Mesodermal cell (in vitro differentiated cells): ENCODE measurements around the gene TRAPPC3L. TPM values are rescaled to one million over a fixed set of nuclear protein-coding genes. Genes with fewer than 3 reads are reported as not detected.

Experiments
- H3K27ac ChIP-seq: 2 replicates; pipeline ENCODE4 v1.7.0; 2013; ENCODE audit warnings: mild to moderate bottlenecking, low read depth, low read length, moderate library complexity; ENCODE audit not compliant: severe bottlenecking
- H3K36me3 ChIP-seq: 2 replicates; pipeline ENCODE4 v1.7.1; 2013; ENCODE audit warnings: mild to moderate bottlenecking, low read length, moderate library complexity; ENCODE audit not compliant: control insufficient read depth, insufficient read depth
- H3K4me1 ChIP-seq: one replicate; pipeline ENCODE4 v1.7.1; 2013; ENCODE audit warnings: mild to moderate bottlenecking, low read length; ENCODE audit not compliant: insufficient read depth, control insufficient read depth, poor library complexity, severe bottlenecking
- H3K4me3 ChIP-seq: 2 replicates; pipeline ENCODE4 v1.7.0; 2013; ENCODE audit warnings: low read length, control low read depth, mild to moderate bottlenecking; ENCODE audit not compliant: insufficient read depth, poor library complexity, severe bottlenecking; ENCODE audit errors: extremely low read depth
- H3K9me3 ChIP-seq: 2 replicates; pipeline ENCODE4 v1.7.1; 2013; ENCODE audit warnings: mild to moderate bottlenecking, low read length, moderate library complexity; ENCODE audit not compliant: control insufficient read depth
- WGBS, 2 experiments: methylation state at CpG; one replicate each; pipeline ENCODE4 v1.1.5; 2013; ENCODE audit warnings: missing lambda C conversion rate in 2 of 2; ENCODE audit not compliant: insufficient coverage in 2 of 2; 5-methylcytosine and 5-hydroxymethylcytosine counted together
- polyA plus RNA-seq, 2 experiments: library from polyadenylated mRNA; stranded (reverse); fragments of 50-300 nt; gene quantifications; one replicate each; pipeline ENCODE4 v1.2.3, GENCODE V29; 2013

TRAPPC3L gene
- polyA plus RNA-seq (2013, experiment 1 of 2), result not detected
- polyA plus RNA-seq (2013, experiment 2 of 2), result not detected

GRCh38 chr6:116545651-116546050 is at the start of gene TRAPPC3L:
TRAPPC3L (minus strand) TSS chr6:116545684; CDS start chr6:116545514, 170 bp downstream.
- Histone ChIP-seq H3K36me3 (no peaks in the 10 kb centered on the region), H3K4me3 (no peak within 1 kb of the TSS), H3K27ac (no peak within 1 kb of the TSS), H3K4me1 (no peaks in the 10 kb centered on the region), H3K9me3 (no peaks in the 10 kb centered on the region)
- WGBS, 2 experiments, result 86 to 100% methylated on average over 1 to 2 of the region's 4 CpGs

DNA sequence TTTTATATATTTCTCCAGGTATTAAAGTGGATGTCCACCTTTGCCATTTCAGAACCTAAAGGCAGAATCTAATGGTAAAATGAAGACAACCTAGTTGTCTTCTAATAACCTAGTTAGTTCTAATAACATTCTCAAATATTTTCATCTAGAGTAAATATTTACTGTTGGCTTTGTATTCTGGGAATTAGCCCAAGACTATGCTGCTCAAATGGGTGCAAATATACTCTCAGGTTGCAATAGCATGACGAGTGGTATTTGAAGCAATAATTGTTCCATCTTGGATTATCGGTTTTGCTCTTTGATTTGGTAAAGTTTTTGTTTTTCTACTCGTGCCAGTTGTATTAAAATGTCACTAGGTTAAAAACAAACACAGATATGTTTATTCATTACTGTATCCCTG is 49.8 kb upstream of the TRAPPC3L start:
- H3K4me3 ChIP-seq, result no peak overlapping the region
- H3K9me3 ChIP-seq, result no peaks in the 10 kb centered on the region
- no peak overlapping the region for H3K27ac ChIP-seq
- H3K4me1 ChIP-seq, result no peaks in the 10 kb centered on the region
- peaks cover 44% of the 10 kb centered on the region for H3K36me3 ChIP-seq
- WGBS, 2 experiments, result 100% methylated on average over 1 of the region's 3 CpGs

DNA sequence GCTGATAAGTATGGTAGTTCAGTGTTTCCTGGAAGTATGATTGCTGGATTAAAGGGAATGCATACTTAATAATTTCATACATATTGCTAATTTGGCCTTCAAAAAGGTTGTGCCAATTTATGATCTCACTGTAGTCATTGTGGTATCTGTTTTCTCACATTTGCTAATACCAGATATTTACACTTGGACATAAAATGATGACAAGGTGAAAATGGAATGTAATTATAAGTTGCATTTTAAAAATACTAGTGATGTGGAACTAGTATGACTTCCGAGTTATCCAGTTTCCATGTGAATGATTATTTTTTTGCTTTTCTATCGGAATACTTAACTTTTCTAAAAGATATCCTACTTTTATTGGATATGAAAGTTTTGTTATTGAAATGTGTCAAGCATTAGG is 41.3 kb upstream of the TRAPPC3L start:
- Histone ChIP-seq H3K4me1 (no peaks in the 10 kb centered on the region), H3K36me3 (peaks cover 48% of the 10 kb centered on the region), H3K27ac (no peak overlapping the region), H3K9me3 (no peaks in the 10 kb centered on the region), H3K4me3 (no peak overlapping the region)
- WGBS, 2 experiments, result no CpG with 5 or more reads among the region's 2 CpGs

GRCh38 chr6:116586276-116586675 is 40.8 kb upstream of the TRAPPC3L start:
- no peak overlapping the region for H3K27ac ChIP-seq
- H3K36me3 ChIP-seq, result peaks cover 43% of the 10 kb centered on the region
- H3K4me1 ChIP-seq, result no peaks in the 10 kb centered on the region
- no peak overlapping the region for H3K4me3 ChIP-seq
- no peaks in the 10 kb centered on the region for H3K9me3 ChIP-seq

- Histone ChIP-seq H3K4me1 (no peaks in the 10 kb centered on the region), H3K36me3 (peaks cover 36% of the 10 kb centered on the region), H3K27ac (no peak overlapping the region), H3K9me3 (no peaks in the 10 kb centered on the region), H3K4me3 (no peak overlapping the region)
- 92% methylated on average over 1 of the region's 2 CpGs; no CpG with 5 or more reads in 1 of the 2 experiments for WGBS, 2 experiments
Observed at GRCh38 chr6:116580198-116580597, 34.7 kb upstream of the TRAPPC3L start.

GRCh38 chr6:116579143-116579542 is 33.7 kb upstream of the TRAPPC3L start:
- WGBS, 2 experiments, result no CpG with 5 or more reads among the region's 1 CpG
- Histone ChIP-seq H3K27ac (peak overlapping the region; percentile 23), H3K4me1 (no peaks in the 10 kb centered on the region), H3K4me3 (no peak overlapping the region), H3K9me3 (no peaks in the 10 kb centered on the region), H3K36me3 (peaks cover 39% of the 10 kb centered on the region)

- H3K4me1 ChIP-seq, result no peaks in the 10 kb centered on the region
- H3K4me3 ChIP-seq, result no peak overlapping the region
- no peak overlapping the region for H3K27ac ChIP-seq
- H3K36me3 ChIP-seq, result peaks cover 40% of the 10 kb centered on the region
- H3K9me3 ChIP-seq, result no peaks in the 10 kb centered on the region
Observed at GRCh38 chr6:116578335-116578734, 32.9 kb upstream of the TRAPPC3L start.

GRCh38 chr6:116577486-116577885 is 32.0 kb upstream of the TRAPPC3L start:
- H3K9me3 ChIP-seq, result no peaks in the 10 kb centered on the region
- H3K27ac ChIP-seq, result no peak overlapping the region
- H3K4me3 ChIP-seq, result no peak overlapping the region
- peaks cover 40% of the 10 kb centered on the region for H3K36me3 ChIP-seq
- WGBS, 2 experiments, result 88 to 92% methylated on average over 1 to 2 of the region's 5 CpGs
- peaks cover 4% of the 10 kb centered on the region for H3K4me1 ChIP-seq

DNA sequence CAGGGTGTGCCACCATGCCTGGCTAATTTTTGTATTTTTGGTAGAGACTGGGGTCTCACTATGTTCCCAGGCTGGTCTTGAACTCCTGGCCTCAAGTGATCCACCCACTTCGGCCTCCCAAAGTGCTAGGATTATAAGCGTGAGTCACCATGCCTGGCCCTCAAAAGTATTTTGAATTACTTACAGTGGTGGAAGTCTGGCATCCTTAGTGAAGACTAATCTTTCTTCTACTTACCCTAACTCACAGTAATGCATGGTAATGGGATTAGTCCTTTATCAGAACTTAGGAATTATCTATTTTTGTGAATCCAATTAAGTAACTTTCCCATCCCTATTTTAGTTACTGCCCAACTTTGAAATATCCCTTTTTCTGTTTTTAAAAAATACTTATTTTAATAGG is 29.7 kb upstream of the TRAPPC3L start:
- H3K27ac ChIP-seq, result no peak overlapping the region
- no peak overlapping the region for H3K4me3 ChIP-seq
- H3K4me1 ChIP-seq, result peaks cover 6% of the 10 kb centered on the region
- no peaks in the 10 kb centered on the region for H3K9me3 ChIP-seq
- WGBS, 2 experiments, result 100% methylated on average over 1 of the region's 2 CpGs; no CpG with 5 or more reads in 1 of the 2 experiments
- peaks cover 40% of the 10 kb centered on the region for H3K36me3 ChIP-seq

DNA sequence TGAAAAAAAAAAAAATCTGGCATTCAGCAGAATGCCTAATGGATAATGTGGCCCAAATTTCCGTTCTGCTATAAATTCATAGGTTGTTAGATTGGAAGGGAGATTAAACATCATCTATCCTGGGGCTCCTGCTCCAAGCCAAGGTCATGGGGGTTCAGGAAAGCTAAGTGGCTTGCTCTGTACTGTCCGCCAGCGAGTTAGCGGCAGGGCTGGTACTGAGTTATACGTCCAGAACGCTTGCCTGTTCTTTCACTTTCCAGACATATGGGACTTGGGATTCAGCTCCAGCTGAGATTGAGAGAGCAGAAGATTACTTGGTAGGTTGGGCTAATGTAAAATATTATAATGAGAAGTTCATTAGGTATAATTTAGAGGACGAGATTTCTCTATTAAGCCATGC is 26.7 kb upstream of the TRAPPC3L start:
- Histone ChIP-seq H3K9me3 (no peaks in the 10 kb centered on the region), H3K36me3 (peaks cover 32% of the 10 kb centered on the region), H3K27ac (peak overlapping the region; percentile 91), H3K4me1 (peaks cover 6% of the 10 kb centered on the region), H3K4me3 (peak overlapping the region; percentile 84)
- 0% methylated on average over 3 to 4 of the region's 7 CpGs for WGBS, 2 experiments

DNA sequence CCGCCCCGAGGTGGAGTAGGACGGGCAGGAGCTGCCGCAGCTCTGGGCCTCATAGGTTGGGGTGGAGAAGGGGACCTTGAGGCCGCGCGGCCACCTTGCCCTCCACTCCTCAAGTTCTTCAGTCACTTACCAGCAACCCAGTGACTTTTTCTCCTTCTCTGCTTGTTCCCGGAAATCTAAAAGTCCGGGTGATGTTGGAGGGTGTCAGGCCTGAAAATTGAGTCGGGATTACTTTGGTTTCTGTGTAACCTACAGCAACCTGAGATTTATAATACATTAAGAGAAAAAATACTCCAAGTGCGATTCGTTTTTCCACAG is 26.2 kb upstream of the TRAPPC3L start:
- Histone ChIP-seq H3K4me1 (peaks cover 6% of the 10 kb centered on the region), H3K36me3 (peaks cover 26% of the 10 kb centered on the region)

More for the DNA sequence above, 26.2 kb upstream of the TRAPPC3L start:
- peak overlapping the region; percentile 91 for H3K27ac ChIP-seq
- no peaks in the 10 kb centered on the region for H3K9me3 ChIP-seq
- H3K4me3 ChIP-seq, result peak overlapping the region; percentile 84
- 0% methylated on average over 3 of the region's 12 CpGs; no CpG with 5 or more reads in 1 of the 2 experiments for WGBS, 2 experiments
